HCT116 (cell line): ENCODE results near the gene NAPB. TPM values are rescaled to one million over a fixed set of nuclear protein-coding genes. Genes with fewer than 3 reads are reported as not detected.

Source experiments
- ATAC-seq: fragments of 200-7000 bp; cut with Tn5 transposase; 2 replicates; pipeline ENCODE4 v1.9.1; 2020; ENCODE audit warnings: mild to moderate bottlenecking, moderate library complexity
- BruUV-seq: library from RNA; stranded (reverse); fragments of 400-500 nt; replicated peaks from 2 replicates; lab custom pipeline; 2021; lab: Mats Ljungman, UMichigan
- CTCF ChIA-PET: fragments of 300-600 bp; sonication (Branson Sonifier 250); formaldehyde crosslinking; loops from one replicate; lab custom pipeline; 2021; ENCODE audit warnings: antibody characterized with exemption; lab: Charles Lee
- POLR2A ChIA-PET: fragments of 300-600, 350-600 bp; sonication (Branson Sonifier 250); formaldehyde crosslinking; loops from one replicate; lab custom pipeline; 2021; ENCODE audit warnings: antibody characterized with exemption; lab: Charles Lee
- RAD21 ChIA-PET, 2 experiments: fragments of 300-600 bp; sonication (Branson Sonifier 250); formaldehyde crosslinking; loops; one replicate each; lab custom pipeline; 2023; ENCODE audit warnings: low total read pairs in 2 of 2; ENCODE audit not compliant: uncharacterized antibody in 2 of 2, unreplicated experiment in 2 of 2, low non-redundant PET in 1 of 2; lab: Charles Lee
- DNase-seq: peaks from one replicate; pipeline ENCODE4 v3.0.0-alpha.2; 2010; ENCODE audit warnings: low read depth, low spot score
- H2AFZ ChIP-seq: fragments of 200-600 bp; shearing (Covaris generic), sonication (generic); 2 replicates; pipeline ENCODE4 v1.6.1; 2017; ENCODE audit warnings: low read depth, mixed run types, mixed read lengths, antibody characterized with exemption, low read length; ENCODE audit not compliant: poor library complexity, severe bottlenecking
- H3K27ac ChIP-seq: 2 replicates; pipeline ENCODE4 v1.5.1; 2012; ENCODE audit warnings: low read depth, low read length
- H3K27me3 ChIP-seq: fragments of 200-600 bp; sonication (generic); 2 replicates; pipeline ENCODE4 v1.6.1; 2016; ENCODE audit warnings: mixed run types, low read length, mixed read lengths; ENCODE audit not compliant: insufficient read depth
- H3K36me3 ChIP-seq, 2 experiments: fragments of 200-500 bp in 1 of 2; fragments of 200-600 bp in 1 of 2; sonication (Bioruptor generic) in 1 of 2; sonication (generic) in 1 of 2; 2 replicates each; pipeline versions ENCODE4 v1.5.1 to v1.6.1; 2014 to 2016; ENCODE audit warnings: low read length in 2 of 2, inconsistent platforms in 1 of 2, mixed read lengths in 1 of 2, mixed run types in 1 of 2; ENCODE audit not compliant: insufficient read depth in 2 of 2, control insufficient read depth in 1 of 2
- H3K4me1 ChIP-seq, 2 experiments: fragments of 200-600 bp in 1 of 2; sonication (generic) in 1 of 2; 2 replicates each; pipeline versions ENCODE4 v1.5.1 to v1.6.1; 2012 to 2017; ENCODE audit warnings: low read length in 2 of 2, inconsistent platforms in 1 of 2, mild to moderate bottlenecking in 1 of 2, mixed read lengths in 1 of 2, mixed run types in 1 of 2, moderate library complexity in 1 of 2; ENCODE audit not compliant: insufficient read depth in 2 of 2, control insufficient read depth in 1 of 2
- H3K4me2 ChIP-seq: fragments of 200-600 bp; sonication (generic); 2 replicates; pipeline ENCODE4 v1.6.1; 2017; ENCODE audit warnings: mixed run types, low read length, mixed read lengths
- H3K4me3 ChIP-seq, 2 experiments: fragments of 200-600 bp in 1 of 2; sonication (generic) in 1 of 2; replicated peaks in 1 of 2; 2 replicates each; pipeline ENCODE4 v1.5.1; 2011 to 2016; ENCODE audit warnings: low read length in 2 of 2, control low read depth in 1 of 2, low read depth in 1 of 2, mild to moderate bottlenecking in 1 of 2, mixed read lengths in 1 of 2, mixed run types in 1 of 2
- H3K79me2 ChIP-seq: fragments of 200-600 bp; sonication (generic); 2 replicates; pipeline ENCODE4 v1.6.1; 2017; ENCODE audit warnings: mild to moderate bottlenecking, mixed run types, low read length, moderate library complexity, mixed read lengths; ENCODE audit not compliant: insufficient read depth
- H3K9ac ChIP-seq: fragments of 200-600 bp; sonication (generic); 2 replicates; pipeline ENCODE4 v1.6.1; 2016; ENCODE audit warnings: low read length, mixed read lengths
- H3K9me2 ChIP-seq: fragments of 200-600 bp; sonication (generic), shearing (Covaris generic); 2 replicates; pipeline ENCODE4 v1.6.1; 2017; ENCODE audit warnings: mixed run types, mild to moderate bottlenecking, moderate library complexity; ENCODE audit not compliant: insufficient read depth
- H3K9me3 ChIP-seq, 2 experiments: fragments of 200-500 bp in 1 of 2; fragments of 200-600 bp in 1 of 2; sonication (Bioruptor generic) in 1 of 2; sonication (generic) in 1 of 2; 2 replicates each; pipeline ENCODE4 v1.6.1; 2014 to 2017; ENCODE audit warnings: low read length in 2 of 2, mixed read lengths in 2 of 2, inconsistent platforms in 1 of 2, low read depth in 1 of 2, mild to moderate bottlenecking in 1 of 2, mixed run types in 1 of 2, moderate library complexity in 1 of 2; ENCODE audit not compliant: control insufficient read depth in 1 of 2, insufficient read depth in 1 of 2
- H4K20me1 ChIP-seq: fragments of 200-600 bp; sonication (generic), shearing (Covaris generic); 2 replicates; pipeline ENCODE4 v1.6.1; 2017; ENCODE audit warnings: mixed run types, mild to moderate bottlenecking, moderate library complexity; ENCODE audit not compliant: insufficient read depth
- POLR2AphosphoS5 ChIP-seq: IDR thresholded peaks from 2 replicates; pipeline ENCODE4 v1.6.1; 2011; ENCODE audit warnings: mild to moderate bottlenecking, low read depth, low read length, moderate library complexity
- YY1 ChIP-seq: IDR thresholded peaks from 2 replicates; pipeline ENCODE4 v1.6.1; 2011; ENCODE audit warnings: low read length, low read depth, moderate library complexity, mild to moderate bottlenecking; ENCODE audit not compliant: insufficient replicate concordance; ENCODE audit errors: extremely low read depth
- intact Hi-C: fragments of 100-400 bp; cut with micrococcal nuclease; formaldehyde crosslinking; loops from 2 replicates; pipeline ENCODE4 v1.10.0; 2022
- total RNA-seq: library from RNA; stranded (reverse); gene quantifications from one replicate; pipeline ENCODE4 v1.2.1, GENCODE V29; 2021; ENCODE audit not compliant: unreplicated experiment

The NAPB gene
- total RNA-seq, 1 experiment from 2014 or later, result 7.9 TPM

- no peak for DNase-seq
- Histone ChIP-seq H3K4me3 (no peak overlapping the region), H3K36me3 (no peaks in the 10 kb centered on the region), H3K9me2 (no peaks in the 10 kb centered on the region), H3K27ac (no peak overlapping the region), H3K9ac (no peak overlapping the region), H3K27me3 (peaks cover 57% of the 10 kb centered on the region), H2AFZ (no peak overlapping the region), H3K4me2 (no peak overlapping the region), H3K4me1 (no peaks in the 10 kb centered on the region; a peak in 1 of 4 replicates), H3K9me3 (no peaks in the 10 kb centered on the region), H4K20me1 (no peaks in the 10 kb centered on the region), H3K79me2 (no peaks in the 10 kb centered on the region)
- CTCF ChIA-PET, result no interaction called here
- ATAC-seq, result no peak
- intact Hi-C loops, result loop anchor here (10.0 kb wide), 1 partner anchor 270 kb away; no protein-coding TSS in a partner anchor
- POLR2A ChIA-PET, result no interaction called here
- RAD21 ChIA-PET, result no interaction called here
- TF ChIP-seq YY1, result no peak
- TF ChIP-seq POLR2AphosphoS5, result no peak
- BruUV-seq, result no TSS peak
Observed at GRCh38 chr20:23325107-23325506, 96.2 kb downstream of the NAPB start.

Other genes starting within 250 kb of the NAPB start
- 29.9 TPM for gene NXT1, start 70.7 kb downstream of the NAPB start, total RNA-seq
- 10.4 TPM for gene GZF1, start 59.3 kb downstream of the NAPB start, total RNA-seq
- gene CSTL1, start 18.2 kb upstream of the NAPB start, total RNA-seq, result not detected
- gene CST11, start 31.4 kb upstream of the NAPB start, total RNA-seq, result not detected
- not detected for gene CST8, start 69.6 kb upstream of the NAPB start, total RNA-seq
- not detected for gene CST9L, start 147.0 kb upstream of the NAPB start, total RNA-seq
- gene CST9, start 184.4 kb upstream of the NAPB start, total RNA-seq, result not detected
- gene CST3, start 216.5 kb upstream of the NAPB start, total RNA-seq, result 181 TPM